ENCODE data around the gene POTEI.
"Not testable (repeated sequence)": the region's sequence is repeated elsewhere in the genome, so short reads cannot be mapped to it uniquely, and the experiment has no call there.

GRCh38 chr2:130530212-130530611 lies 21.1 kb upstream of the POTEI start:
- not testable (repeated sequence) for TF ChIP-seq POLR2A, CTCF (IDR thresholded peaks at IDR 0.05)

Data from right lobe of liver (tissue), 4 donors.